CD14-positive monocyte (primary cell): Measurements from ENCODE around the gene VEGFC. TPM values are rescaled to one million over a fixed set of nuclear protein-coding genes. Genes with fewer than 3 reads are reported as not detected.

Source experiments
- DNase-seq, 3 donors: peaks; one replicate each; pipeline ENCODE4 v3.0.0-alpha.2; 2011 to 2022
- H2AFZ ChIP-seq: 2 replicates; pipeline ENCODE4 v1.6.0; 2012; ENCODE audit warnings: mild to moderate bottlenecking, low read depth, low read length, inconsistent platforms; ENCODE audit not compliant: insufficient read depth, poor library complexity, severe bottlenecking
- H3K27ac ChIP-seq, 2 donors: 1 replicate in 1 of 2; 2 replicates in 1 of 2; pipeline ENCODE4 v1.5.1; 2012 to 2013; ENCODE audit warnings: low read length in 2 of 2, control low read depth in 1 of 2, inconsistent platforms in 1 of 2, low read depth in 1 of 2, mild to moderate bottlenecking in 1 of 2
- H3K27me3 ChIP-seq, 2 donors: one replicate each; pipeline versions ENCODE4 v1.6.0 to v1.6.1; 2011 to 2013; ENCODE audit warnings: low read length in 2 of 2; ENCODE audit not compliant: control insufficient read depth in 2 of 2, insufficient read depth in 2 of 2
- H3K36me3 ChIP-seq, 2 donors: replicated peaks in 1 of 2; 1 replicate in 1 of 2; 2 replicates in 1 of 2; pipeline versions ENCODE4 v1.5.1 to v1.6.1; 2012 to 2013; ENCODE audit warnings: low read length in 2 of 2, control low read depth in 1 of 2, inconsistent platforms in 1 of 2, mild to moderate bottlenecking in 1 of 2; ENCODE audit not compliant: insufficient read depth in 2 of 2, control insufficient read depth in 1 of 2
- H3K4me1 ChIP-seq, 2 donors: 1 replicate in 1 of 2; 2 replicates in 1 of 2; pipeline versions ENCODE4 v1.5.1 to v1.6.1; 2012 to 2013; ENCODE audit warnings: low read length in 2 of 2, control low read depth in 1 of 2, inconsistent platforms in 1 of 2, mild to moderate bottlenecking in 1 of 2, moderate library complexity in 1 of 2; ENCODE audit not compliant: insufficient read depth in 2 of 2, control insufficient read depth in 1 of 2
- H3K4me2 ChIP-seq: replicated peaks from 2 replicates; pipeline ENCODE3; 2012; ENCODE audit warnings: low read length, moderate library complexity, mild to moderate bottlenecking; ENCODE audit not compliant: poor library complexity, severe bottlenecking; ENCODE audit errors: extremely low read depth
- H3K4me3 ChIP-seq, 3 experiments: fragments of 200-600 bp in 1 of 3; sonication (generic) in 1 of 3; replicated peaks in 1 of 3; 1 replicate in 2 of 3; 2 replicates in 1 of 3; pipeline ENCODE4 v1.5.1; 2011 to 2013; ENCODE audit warnings: low read length in 3 of 3, mild to moderate bottlenecking in 3 of 3, control low read depth in 2 of 3, low read depth in 2 of 3, inconsistent platforms in 1 of 3, moderate library complexity in 1 of 3
- H3K79me2 ChIP-seq: 2 replicates; pipeline ENCODE4 v1.6.0; 2012; ENCODE audit warnings: mild to moderate bottlenecking, control low read depth, inconsistent platforms, low read length, moderate library complexity; ENCODE audit not compliant: insufficient read depth
- H3K9ac ChIP-seq: 2 replicates; pipeline ENCODE4 v1.6.0; 2017; ENCODE audit warnings: low read length, mild to moderate bottlenecking; ENCODE audit not compliant: insufficient read depth, poor library complexity, severe bottlenecking
- H3K9me3 ChIP-seq, 2 donors: replicated peaks in 1 of 2; 1 replicate in 1 of 2; 2 replicates in 1 of 2; pipeline versions ENCODE4 v1.5.1 to v1.6.1; 2012 to 2013; ENCODE audit warnings: low read length in 2 of 2, control low read depth in 1 of 2; ENCODE audit not compliant: control insufficient read depth in 1 of 2, insufficient read depth in 1 of 2
- H4K20me1 ChIP-seq: 2 replicates; pipeline ENCODE4 v1.6.0; 2012; ENCODE audit warnings: mild to moderate bottlenecking, low read length, control low read depth, moderate library complexity; ENCODE audit not compliant: insufficient read depth
- H3K27ac Mint-ChIP-seq, 7 donors: one replicate each; pipeline ENCODE4 v1.8.0; 2020; ENCODE audit warnings: mild to moderate bottlenecking in 7 of 7, mixed read lengths in 7 of 7, moderate library complexity in 6 of 7, inconsistent platforms in 2 of 7
- H3K27me3 Mint-ChIP-seq, 3 donors: one replicate each; pipeline ENCODE4 v1.8.0; 2021 to 2022; ENCODE audit warnings: low read depth in 3 of 3, mild to moderate bottlenecking in 3 of 3, mixed read lengths in 3 of 3, moderate library complexity in 3 of 3, inconsistent platforms in 1 of 3
- H3K36me3 Mint-ChIP-seq, 2 donors: one replicate each; pipeline ENCODE4 v1.8.0; 2020; ENCODE audit warnings: mixed read lengths in 2 of 2, inconsistent platforms in 1 of 2, mild to moderate bottlenecking in 1 of 2
- H3K4me1 Mint-ChIP-seq: one replicate; pipeline ENCODE4 v1.8.0; 2020; ENCODE audit warnings: mild to moderate bottlenecking, mixed read lengths
- H3K4me3 Mint-ChIP-seq, 2 donors: one replicate each; pipeline ENCODE4 v1.8.0; 2020; ENCODE audit warnings: mild to moderate bottlenecking in 2 of 2, mixed read lengths in 2 of 2, moderate library complexity in 1 of 2
- H3K9me3 Mint-ChIP-seq, 7 donors: one replicate each; pipeline ENCODE4 v1.8.0; 2020 to 2022; ENCODE audit warnings: mixed read lengths in 7 of 7, mild to moderate bottlenecking in 6 of 7, moderate library complexity in 6 of 7, inconsistent platforms in 2 of 7
- WGBS: methylation state at CpG from one replicate; pipeline ENCODE4 v1.1.5; 2013; ENCODE audit warnings: missing lambda C conversion rate; ENCODE audit not compliant: insufficient coverage; 5-methylcytosine and 5-hydroxymethylcytosine counted together
- intact Hi-C, 2 donors: fragments of 100-400 bp; cut with micrococcal nuclease; formaldehyde crosslinking; loops; one replicate each; pipeline versions ENCODE4 v1.15.0 to v1.15.1; 2023
- polyA plus RNA-seq, 3 donors: library from polyadenylated mRNA; depleted of rRNA in 1 of 3; unstranded in 2 of 3; stranded (reverse) in 1 of 3; fragments of 300-500 nt in 2 of 3; fragments of >200 nt in 1 of 3; fragmentation: Illumina TruSeq in 2 of 3; gene quantifications; 1 replicate in 2 of 3; 2 replicates in 1 of 3; pipeline ENCODE4 v1.2.3, GENCODE V29; 2012 to 2021
- TF ChIP-seq, protein P1 (sequence below): fragments of 200-600 bp; IDR thresholded peaks from one replicate; pipeline ENCODE4 v1.8.0; 2022; ENCODE audit warnings: antibody characterized with exemption, mild to moderate bottlenecking

The VEGFC gene
- polyA plus RNA-seq, 3 donors = not detected

GRCh38 chr4:176779421-176779820, 13.3 kb downstream of the VEGFC start:
- intact Hi-C loops = no loop called here
- no peak for DNase-seq
- H3K4me1 Mint-ChIP-seq = no peaks in the 10 kb centered on the region
- H3K4me3 Mint-ChIP-seq = no peak overlapping the region
- 100% methylated on average over 2 of the region's 4 CpGs for WGBS
- H2AFZ ChIP-seq = no peak overlapping the region
- H3K36me3 Mint-ChIP-seq = no peaks in the 10 kb centered on the region
- H4K20me1 ChIP-seq = no peaks in the 10 kb centered on the region
- TF ChIP-seq, protein P1, sequence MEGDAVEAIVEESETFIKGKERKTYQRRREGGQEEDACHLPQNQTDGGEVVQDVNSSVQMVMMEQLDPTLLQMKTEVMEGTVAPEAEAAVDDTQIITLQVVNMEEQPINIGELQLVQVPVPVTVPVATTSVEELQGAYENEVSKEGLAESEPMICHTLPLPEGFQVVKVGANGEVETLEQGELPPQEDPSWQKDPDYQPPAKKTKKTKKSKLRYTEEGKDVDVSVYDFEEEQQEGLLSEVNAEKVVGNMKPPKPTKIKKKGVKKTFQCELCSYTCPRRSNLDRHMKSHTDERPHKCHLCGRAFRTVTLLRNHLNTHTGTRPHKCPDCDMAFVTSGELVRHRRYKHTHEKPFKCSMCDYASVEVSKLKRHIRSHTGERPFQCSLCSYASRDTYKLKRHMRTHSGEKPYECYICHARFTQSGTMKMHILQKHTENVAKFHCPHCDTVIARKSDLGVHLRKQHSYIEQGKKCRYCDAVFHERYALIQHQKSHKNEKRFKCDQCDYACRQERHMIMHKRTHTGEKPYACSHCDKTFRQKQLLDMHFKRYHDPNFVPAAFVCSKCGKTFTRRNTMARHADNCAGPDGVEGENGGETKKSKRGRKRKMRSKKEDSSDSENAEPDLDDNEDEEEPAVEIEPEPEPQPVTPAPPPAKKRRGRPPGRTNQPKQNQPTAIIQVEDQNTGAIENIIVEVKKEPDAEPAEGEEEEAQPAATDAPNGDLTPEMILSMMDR = no peak
- no peaks in the 10 kb centered on the region for H3K4me1 ChIP-seq
- no peaks in the 10 kb centered on the region for H3K79me2 ChIP-seq
- H3K4me3 ChIP-seq = no peak overlapping the region
- peaks cover 0 to 3% (median 0%) of the 10 kb centered on the region in 3 donors for H3K27me3 Mint-ChIP-seq
- H3K9me3 Mint-ChIP-seq = no peaks in the 10 kb centered on the region
- no peak overlapping the region for H3K9ac ChIP-seq
- H3K4me2 ChIP-seq = no peak overlapping the region
- H3K9me3 ChIP-seq = no peaks in the 10 kb centered on the region
- H3K27ac Mint-ChIP-seq = no peak overlapping the region
- H3K27me3 ChIP-seq = no peaks in the 10 kb centered on the region
- H3K36me3 ChIP-seq = no peaks in the 10 kb centered on the region
- no peak overlapping the region for H3K27ac ChIP-seq

DNA sequence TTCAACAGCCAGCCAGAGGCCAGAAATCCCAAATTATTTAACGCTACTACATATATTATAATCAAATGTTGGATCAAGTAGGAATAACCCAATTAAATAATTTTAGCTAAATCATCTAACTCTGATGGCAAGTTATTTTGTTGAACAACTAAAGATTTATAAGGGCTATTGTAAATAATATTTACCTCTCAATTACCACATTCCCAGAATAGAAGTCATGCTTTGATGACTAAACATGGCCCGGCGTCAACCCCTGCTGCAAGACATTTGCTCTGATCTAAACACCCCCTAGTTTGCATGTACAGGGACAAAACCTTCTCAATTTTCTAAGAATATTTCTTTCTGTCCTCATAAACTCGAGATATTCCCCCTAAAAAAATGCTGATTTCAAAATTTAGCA, 14.2 kb downstream of the VEGFC start:
- H3K27me3 Mint-ChIP-seq = peaks cover 0 to 3% (median 0%) of the 10 kb centered on the region in 3 donors
- H4K20me1 ChIP-seq = no peaks in the 10 kb centered on the region
- no peak for DNase-seq
- H3K4me1 Mint-ChIP-seq = no peaks in the 10 kb centered on the region
- no peak overlapping the region for H3K27ac ChIP-seq
- H3K79me2 ChIP-seq = no peaks in the 10 kb centered on the region
- H3K4me1 ChIP-seq = no peaks in the 10 kb centered on the region
- H3K4me3 Mint-ChIP-seq = no peak overlapping the region
- no peaks in the 10 kb centered on the region for H3K27me3 ChIP-seq
- H2AFZ ChIP-seq = no peak overlapping the region
- intact Hi-C loops = no loop called here
- no peak overlapping the region for H3K4me2 ChIP-seq
- H3K36me3 ChIP-seq = no peaks in the 10 kb centered on the region
- H3K9ac ChIP-seq = no peak overlapping the region
- H3K27ac Mint-ChIP-seq = no peak overlapping the region
- no peak overlapping the region for H3K4me3 ChIP-seq
- 100% methylated on average over 1 of the region's 4 CpGs for WGBS
- H3K36me3 Mint-ChIP-seq = no peaks in the 10 kb centered on the region
- H3K9me3 Mint-ChIP-seq = no peaks in the 10 kb centered on the region
- TF ChIP-seq, protein P1 = no peak
- H3K9me3 ChIP-seq = no peaks in the 10 kb centered on the region
